Trophoblast cell (in vitro differentiated cells and primary cell): ENCODE measurements around the gene CILP.

Source experiments
- DNase-seq, 2 donors: peaks; one replicate each; pipeline ENCODE4 v3.0.0-alpha.2; 2016
- H2AFZ ChIP-seq: 2 replicates; pipeline ENCODE4 v1.6.1; 2013; ENCODE audit warnings: low read length, moderate library complexity, mild to moderate bottlenecking; ENCODE audit not compliant: insufficient read depth, poor library complexity
- H2AK5ac ChIP-seq: 2 replicates; pipeline ENCODE4 v1.6.1; 2013; ENCODE audit warnings: mild to moderate bottlenecking, low read length
- H2BK120ac ChIP-seq: 2 replicates; pipeline ENCODE4 v1.6.1; 2013; ENCODE audit warnings: low read length, mild to moderate bottlenecking, moderate library complexity; ENCODE audit not compliant: insufficient read depth, poor library complexity
- H2BK12ac ChIP-seq: 2 replicates; pipeline ENCODE4 v1.6.1; 2013; ENCODE audit warnings: mild to moderate bottlenecking, low read length, moderate library complexity
- H2BK5ac ChIP-seq: 2 replicates; pipeline ENCODE4 v1.6.1; 2013; ENCODE audit warnings: low read length, low read depth, moderate library complexity, mild to moderate bottlenecking; ENCODE audit not compliant: poor library complexity
- H3K14ac ChIP-seq: 2 replicates; pipeline ENCODE4 v1.6.1; 2013; ENCODE audit warnings: mild to moderate bottlenecking, low read length
- H3K18ac ChIP-seq: 2 replicates; pipeline ENCODE4 v1.6.1; 2013; ENCODE audit warnings: mild to moderate bottlenecking, low read length
- H3K23ac ChIP-seq: 2 replicates; pipeline ENCODE4 v1.6.1; 2013; ENCODE audit warnings: low read length
- H3K27ac ChIP-seq: 2 replicates; pipeline ENCODE4 v1.5.1; 2013; ENCODE audit warnings: low read depth, mild to moderate bottlenecking, inconsistent platforms, low read length, moderate library complexity
- H3K27me3 ChIP-seq: 2 replicates; pipeline ENCODE4 v1.6.1; 2013; ENCODE audit warnings: inconsistent platforms, mild to moderate bottlenecking, low read length, moderate library complexity; ENCODE audit not compliant: insufficient read depth
- H3K36me3 ChIP-seq, 2 experiments: 1 replicate in 1 of 2; 2 replicates in 1 of 2; pipeline ENCODE4 v1.6.1; 2013; ENCODE audit warnings: low read length in 2 of 2, mild to moderate bottlenecking in 2 of 2, moderate library complexity in 1 of 2; ENCODE audit not compliant: insufficient read depth in 2 of 2, control insufficient read depth in 1 of 2
- H3K4ac ChIP-seq: 2 replicates; pipeline ENCODE4 v1.6.1; 2013; ENCODE audit warnings: low read depth, mild to moderate bottlenecking, low read length, moderate library complexity
- H3K4me1 ChIP-seq, 2 experiments: 1 replicate in 1 of 2; 2 replicates in 1 of 2; pipeline ENCODE4 v1.6.1; 2013; ENCODE audit warnings: low read length in 2 of 2, mild to moderate bottlenecking in 2 of 2, moderate library complexity in 1 of 2; ENCODE audit not compliant: insufficient read depth in 2 of 2, control insufficient read depth in 1 of 2
- H3K4me2 ChIP-seq: 2 replicates; pipeline ENCODE4 v1.6.1; 2013; ENCODE audit warnings: inconsistent platforms, mild to moderate bottlenecking, low read length, moderate library complexity
- H3K4me3 ChIP-seq: 2 replicates; pipeline ENCODE4 v1.5.1; 2013; ENCODE audit warnings: mild to moderate bottlenecking, low read depth, low read length, inconsistent platforms
- H3K79me1 ChIP-seq: one replicate; pipeline ENCODE4 v1.6.1; 2013; ENCODE audit warnings: low read length
- H3K79me2 ChIP-seq: 2 replicates; pipeline ENCODE4 v1.6.1; 2013; ENCODE audit warnings: low read length, mild to moderate bottlenecking; ENCODE audit not compliant: control insufficient read depth, insufficient read depth, poor library complexity
- H3K9ac ChIP-seq: 2 replicates; pipeline ENCODE4 v1.6.1; 2013; ENCODE audit warnings: mild to moderate bottlenecking, low read length
- H3K9me3 ChIP-seq: 2 replicates; pipeline ENCODE4 v1.6.1; 2013; ENCODE audit warnings: low read depth, mild to moderate bottlenecking, control low read depth, inconsistent platforms, low read length; ENCODE audit not compliant: insufficient read depth
- H4K12ac ChIP-seq: 2 replicates; pipeline ENCODE4 v1.6.1; 2013; ENCODE audit warnings: low read depth, mild to moderate bottlenecking, low read length, moderate library complexity
- H4K8ac ChIP-seq: 2 replicates; pipeline ENCODE4 v1.6.1; 2013; ENCODE audit warnings: low read depth, mild to moderate bottlenecking, low read length, moderate library complexity
- H4K91ac ChIP-seq: one replicate; pipeline ENCODE4 v1.6.1; 2013; ENCODE audit warnings: low read depth, mild to moderate bottlenecking, low read length, moderate library complexity
- WGBS: extraction: QIAGEN DNeasy Blood & Tissue Kit; methylation state at CpG from one replicate; pipeline ENCODE4 v1.1.7; 2013; ENCODE audit warnings: missing lambda C conversion rate; ENCODE audit not compliant: insufficient read length, insufficient coverage; ENCODE audit errors: extremely low coverage; 5-methylcytosine and 5-hydroxymethylcytosine counted together

CILP gene

DNA sequence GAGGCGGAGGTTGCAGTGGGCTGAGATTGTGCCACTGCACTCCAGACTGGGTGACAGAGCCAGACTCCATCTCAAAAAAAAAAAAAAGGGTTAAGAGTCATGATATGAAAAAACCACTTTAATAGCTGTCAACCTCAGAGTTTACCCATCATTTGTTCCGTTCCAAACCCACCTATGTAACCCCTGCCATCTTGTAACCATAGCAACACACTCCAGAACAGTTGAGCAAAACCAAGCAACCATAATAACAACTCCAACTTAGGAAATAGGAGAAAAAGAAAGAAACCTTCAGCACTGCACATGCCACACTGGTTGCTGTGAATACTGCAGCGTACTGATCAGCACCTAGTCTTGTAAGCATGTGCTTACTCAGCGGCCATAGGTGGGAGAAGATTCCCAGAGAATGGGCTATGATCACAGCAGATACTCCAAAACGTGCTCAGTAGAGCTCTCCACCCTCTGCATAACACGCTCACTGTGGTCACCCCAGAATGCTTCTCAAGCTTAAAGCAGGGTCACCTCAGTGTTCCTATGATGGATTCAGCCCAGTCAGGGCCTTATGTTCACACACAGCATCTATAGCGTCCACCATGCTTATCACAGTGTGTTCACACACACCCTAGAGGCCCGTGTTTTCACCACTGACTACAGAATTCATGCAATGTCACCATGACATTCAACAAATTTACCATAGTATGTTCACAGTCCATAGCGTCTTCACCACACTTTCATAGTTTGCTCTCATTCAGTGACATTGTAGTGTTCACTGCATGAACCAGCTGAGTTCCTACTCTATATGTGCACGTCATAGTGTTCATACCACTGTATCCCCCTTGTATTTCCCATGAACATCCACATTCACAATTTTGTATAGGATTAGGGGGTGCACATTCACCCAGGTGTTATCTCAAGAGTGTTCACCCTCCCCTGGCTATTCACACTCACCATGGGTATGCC, 6.5 kb upstream of the CILP start:
- Histone ChIP-seq H3K36me3 (no peaks in the 10 kb centered on the region), H2BK120ac (no peak overlapping the region), H3K18ac (no peak overlapping the region), H3K27ac (no peak overlapping the region), H3K23ac (no peak overlapping the region), H2BK12ac (no peak overlapping the region), H3K27me3 (no peaks in the 10 kb centered on the region), H3K4me3 (no peak overlapping the region), H4K91ac (no peak overlapping the region), H3K4me2 (no peak overlapping the region), H3K4me1 (no peaks in the 10 kb centered on the region), H3K9me3 (no peaks in the 10 kb centered on the region), H2BK5ac (no peak overlapping the region), H3K9ac (no peak overlapping the region), H2AK5ac (no peak overlapping the region), H4K12ac (no peak overlapping the region), H3K79me1 (no peaks in the 10 kb centered on the region), H3K14ac (no peak overlapping the region), H3K4ac (no peak overlapping the region), H2AFZ (no peak overlapping the region), H3K79me2 (no peaks in the 10 kb centered on the region), H4K8ac (no peak overlapping the region)
- DNase-seq = no peak
- WGBS = no CpG with 5 or more reads among the region's 10 CpGs

DNA sequence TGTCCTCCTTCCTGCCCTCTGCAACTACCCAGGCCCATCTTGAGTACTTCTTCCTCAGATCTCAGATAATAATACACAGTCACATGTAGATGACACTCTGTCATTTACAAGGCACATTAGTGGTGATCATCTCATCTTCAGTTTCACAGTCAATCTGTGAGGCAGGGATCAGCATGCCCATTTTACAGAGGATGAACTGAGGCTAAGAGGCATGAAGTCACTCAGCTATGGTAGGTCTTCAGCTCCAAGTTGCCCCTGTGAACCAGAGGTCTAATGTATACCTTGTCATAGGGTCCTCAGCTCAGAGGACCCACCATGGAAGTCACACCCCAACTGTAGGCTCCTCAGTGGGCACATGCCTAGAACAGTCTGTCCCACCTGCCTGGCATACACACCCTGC, 4.2 kb upstream of the CILP start:
- no peak overlapping the region for H2AFZ ChIP-seq
- H3K4me1 ChIP-seq = no peaks in the 10 kb centered on the region
- H3K9me3 ChIP-seq = no peaks in the 10 kb centered on the region
- H3K4ac ChIP-seq = no peak overlapping the region
- no peak overlapping the region for H3K9ac ChIP-seq
- H3K4me2 ChIP-seq = no peak overlapping the region
- no peak overlapping the region for H4K8ac ChIP-seq
- H3K79me2 ChIP-seq = no peaks in the 10 kb centered on the region
- no peak overlapping the region for H2BK120ac ChIP-seq
- H2BK5ac ChIP-seq = no peak overlapping the region
- H4K91ac ChIP-seq = no peak overlapping the region
- no peak for DNase-seq
- H4K12ac ChIP-seq = no peak overlapping the region
- H3K23ac ChIP-seq = no peak overlapping the region
- H3K27ac ChIP-seq = no peak overlapping the region
- H3K18ac ChIP-seq = no peak overlapping the region
- H2AK5ac ChIP-seq = no peak overlapping the region
- no peak overlapping the region for H3K4me3 ChIP-seq
- no peak overlapping the region for H3K14ac ChIP-seq
- no peaks in the 10 kb centered on the region for H3K36me3 ChIP-seq
- no peaks in the 10 kb centered on the region for H3K27me3 ChIP-seq
- H3K79me1 ChIP-seq = no peaks in the 10 kb centered on the region
- no peak overlapping the region for H2BK12ac ChIP-seq

DNA sequence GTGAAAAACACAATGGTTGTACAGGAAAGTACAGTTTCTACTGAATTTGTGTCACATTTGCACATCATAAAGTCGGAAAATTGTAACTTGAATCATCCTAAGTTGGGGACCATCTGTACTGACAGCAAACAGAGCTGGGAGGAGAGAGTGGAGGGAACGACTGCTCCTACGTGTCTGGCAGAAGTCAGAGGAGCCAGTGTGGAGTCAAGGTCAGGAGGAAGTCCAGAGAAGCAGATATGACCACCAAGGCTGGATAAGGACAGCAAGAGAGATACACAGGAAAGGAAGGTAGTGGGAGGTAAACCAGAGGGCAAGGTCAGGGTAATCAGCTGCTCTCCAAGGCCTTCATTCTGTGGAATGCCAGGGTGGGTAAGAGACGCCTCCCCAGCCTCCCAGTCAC, 2.7 kb upstream of the CILP start:
- no peak for DNase-seq
- H3K79me2 ChIP-seq = no peaks in the 10 kb centered on the region
- H3K9ac ChIP-seq = no peak overlapping the region
- H3K9me3 ChIP-seq = no peaks in the 10 kb centered on the region
- no peak overlapping the region for H2AFZ ChIP-seq
- no peaks in the 10 kb centered on the region for H3K27me3 ChIP-seq
- H3K4me1 ChIP-seq = no peaks in the 10 kb centered on the region
- no peak overlapping the region for H4K91ac ChIP-seq
- H2BK120ac ChIP-seq = no peak overlapping the region
- no peak overlapping the region for H2BK12ac ChIP-seq
- no peak overlapping the region for H3K14ac ChIP-seq
- no peak overlapping the region for H4K8ac ChIP-seq
- no peak overlapping the region for H4K12ac ChIP-seq
- no peak overlapping the region for H3K18ac ChIP-seq
- H3K4me3 ChIP-seq = no peak overlapping the region
- H3K4ac ChIP-seq = no peak overlapping the region
- no peak overlapping the region for H2BK5ac ChIP-seq
- H3K27ac ChIP-seq = no peak overlapping the region
- H3K36me3 ChIP-seq = no peaks in the 10 kb centered on the region
- no peak overlapping the region for H2AK5ac ChIP-seq
- H3K23ac ChIP-seq = no peak overlapping the region
- no peak overlapping the region for H3K4me2 ChIP-seq
- no peaks in the 10 kb centered on the region for H3K79me1 ChIP-seq
- WGBS = no CpG with 5 or more reads among the region's 4 CpGs

DNA sequence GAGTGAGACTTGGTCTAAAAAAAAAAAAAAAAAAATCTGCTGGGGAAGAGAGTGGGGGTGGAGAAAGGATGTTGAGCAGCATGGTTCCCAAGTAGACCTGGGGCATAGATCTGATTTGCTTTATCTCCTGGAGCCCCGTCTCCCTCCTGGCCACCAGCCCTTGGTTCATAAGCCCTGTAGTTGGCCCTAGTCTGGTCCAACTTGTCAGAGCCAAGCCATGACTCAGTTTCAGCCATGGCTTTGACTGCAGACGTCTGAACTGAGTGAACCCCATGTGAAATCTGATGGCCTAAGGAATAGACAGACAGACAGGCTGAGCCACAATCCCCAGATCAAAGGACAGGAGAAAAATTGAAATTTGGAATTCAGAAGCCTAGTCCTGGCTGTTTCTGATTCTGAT, 2.0 kb upstream of the CILP start:
- no peak overlapping the region for H3K14ac ChIP-seq
- H3K4me2 ChIP-seq = no peak overlapping the region
- H3K23ac ChIP-seq = no peak overlapping the region
- no peak overlapping the region for H3K4me3 ChIP-seq
- H3K79me1 ChIP-seq = no peaks in the 10 kb centered on the region
- H3K9me3 ChIP-seq = no peaks in the 10 kb centered on the region
- H2AK5ac ChIP-seq = no peak overlapping the region
- H4K8ac ChIP-seq = no peak overlapping the region
- no peaks in the 10 kb centered on the region for H3K36me3 ChIP-seq
- no peaks in the 10 kb centered on the region for H3K4me1 ChIP-seq
- no peak overlapping the region for H3K4ac ChIP-seq
- H3K27me3 ChIP-seq = no peaks in the 10 kb centered on the region
- H2BK120ac ChIP-seq = no peak overlapping the region
- H3K27ac ChIP-seq = no peak overlapping the region
- H3K9ac ChIP-seq = no peak overlapping the region
- no peak overlapping the region for H2AFZ ChIP-seq
- H3K18ac ChIP-seq = no peak overlapping the region
- no peak overlapping the region for H2BK12ac ChIP-seq
- H4K12ac ChIP-seq = no peak overlapping the region
- H2BK5ac ChIP-seq = no peak overlapping the region
- H3K79me2 ChIP-seq = no peaks in the 10 kb centered on the region
- DNase-seq = no peak
- no CpG with 5 or more reads among the region's 2 CpGs for WGBS
- H4K91ac ChIP-seq = no peak overlapping the region
